GM21529 (cell line): ENCODE data around the gene MADCAM1.
A peak's percentile ranks its signal among the peaks of the same experiment; 100 is the strongest.

Experiments used
- ATAC-seq: cut with Tn5 transposase; IDR thresholded peaks from one replicate; pipeline ENCODE4 v1.9.1; 2021; ENCODE audit not compliant: unreplicated experiment

Gene MADCAM1

DNA sequence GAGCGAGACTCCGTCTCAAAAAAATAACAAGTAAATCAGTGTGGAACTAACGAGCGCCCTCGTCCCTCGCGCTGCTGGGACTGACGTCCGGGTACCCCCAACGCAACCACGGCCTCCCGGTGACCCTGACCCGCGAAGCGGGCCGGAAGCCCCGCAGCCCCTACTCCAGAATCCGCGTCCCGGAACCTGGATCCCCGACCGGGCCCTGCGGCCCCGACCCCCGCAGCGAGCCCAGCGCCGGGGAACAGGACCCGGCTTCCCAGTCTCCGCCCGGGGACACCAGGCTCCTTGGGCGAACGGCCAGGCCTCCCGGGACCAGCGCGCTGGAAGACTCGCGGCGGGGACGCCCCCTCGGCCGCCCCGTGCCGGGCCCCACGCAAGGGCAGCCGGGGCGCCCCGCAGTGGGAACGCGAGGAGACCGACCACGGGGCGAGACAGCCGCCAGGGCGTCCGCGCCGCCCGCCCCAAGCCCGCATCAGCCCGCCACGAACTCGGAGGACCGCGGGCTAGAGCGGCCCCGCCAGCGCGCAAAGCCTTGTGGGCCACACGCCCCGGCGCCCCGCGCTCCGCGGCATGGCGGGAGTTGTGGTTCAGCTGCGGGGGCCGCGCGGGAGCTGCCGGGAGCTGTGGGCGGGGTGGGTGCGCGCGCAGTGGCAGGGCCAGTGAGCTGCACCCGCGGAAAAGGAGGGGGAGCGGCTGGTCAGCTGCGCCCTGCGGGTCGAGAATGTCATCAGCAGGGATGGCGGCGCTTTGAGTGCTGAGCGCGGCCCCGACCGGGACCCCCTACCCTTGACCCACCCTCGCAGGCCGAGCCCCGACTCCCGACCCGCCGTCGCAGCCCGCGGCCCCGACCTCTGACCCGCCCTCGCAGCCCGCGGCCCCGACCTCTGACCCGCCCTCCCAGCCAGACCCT lies 7.5 kb upstream of the MADCAM1 start:
- ATAC-seq: peak; percentile 77

DNA sequence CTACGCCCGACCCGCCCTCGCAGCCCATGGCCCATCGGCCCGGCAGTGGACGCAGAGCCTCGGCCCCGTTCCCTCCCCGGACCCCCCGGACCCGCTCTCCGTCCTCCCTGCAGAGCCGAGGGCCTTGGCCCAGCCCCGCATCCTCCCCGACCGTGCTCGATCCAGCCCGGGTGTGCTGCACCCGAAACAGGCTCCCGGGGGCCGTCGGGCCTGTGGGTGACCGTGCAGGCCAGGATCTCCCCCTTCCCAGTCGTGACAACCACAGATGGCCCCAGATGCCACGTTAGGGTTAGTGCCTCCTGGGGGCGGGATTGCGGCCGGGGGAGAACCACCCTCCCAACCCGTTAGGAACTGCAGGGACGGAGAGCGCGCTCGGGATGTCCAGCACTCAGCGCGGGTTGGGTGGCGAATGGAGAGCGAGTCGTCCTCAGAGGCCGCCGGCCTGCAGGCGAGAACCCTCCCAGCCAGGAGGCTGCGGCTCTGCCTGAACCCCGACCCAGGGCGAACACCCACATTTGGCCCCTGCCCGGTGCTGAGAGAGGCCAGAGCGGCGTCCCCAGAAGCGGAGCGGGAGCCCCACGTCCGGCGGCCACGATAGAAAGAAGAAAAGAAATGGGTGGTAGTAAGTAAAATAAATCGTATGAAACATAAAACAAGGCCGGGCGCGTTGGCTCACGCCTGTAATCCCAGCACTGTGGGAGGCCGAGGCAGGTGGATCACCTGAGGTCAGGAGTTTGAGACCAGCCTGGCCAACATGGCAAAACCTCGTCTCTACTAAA lies 6.7 kb upstream of the MADCAM1 start:
- ATAC-seq: no peak

DNA sequence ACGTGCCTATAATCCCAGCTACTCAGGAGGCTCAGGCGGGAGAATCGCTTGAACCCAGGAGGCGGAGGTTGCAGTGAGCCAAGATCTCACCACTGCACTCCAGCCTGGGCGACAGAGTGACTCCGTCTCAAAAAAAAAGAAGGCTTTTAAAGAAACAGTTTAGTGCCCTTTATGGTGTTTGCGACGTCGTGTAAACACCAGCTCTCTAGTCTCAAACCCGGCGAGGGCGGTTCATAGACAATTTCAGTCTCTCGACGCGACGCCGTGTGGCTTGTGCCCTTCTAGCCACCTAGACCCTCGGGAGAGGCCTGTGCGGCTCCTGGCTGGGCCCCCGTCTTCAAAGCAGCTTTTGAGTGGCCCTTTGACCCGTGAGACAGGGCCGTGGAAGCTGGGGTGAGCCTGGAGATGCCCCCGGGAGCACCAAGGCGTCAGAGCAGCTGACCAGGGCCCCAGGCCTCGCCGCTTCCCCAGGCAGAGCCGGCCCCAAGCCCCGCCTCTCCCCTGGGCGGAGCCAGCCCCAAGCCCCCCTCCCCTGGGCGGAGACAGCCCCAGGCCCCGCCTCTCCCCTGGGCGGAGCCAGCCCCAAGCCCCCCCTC lies 5.0 kb upstream of the MADCAM1 start:
- ATAC-seq: no peak

DNA sequence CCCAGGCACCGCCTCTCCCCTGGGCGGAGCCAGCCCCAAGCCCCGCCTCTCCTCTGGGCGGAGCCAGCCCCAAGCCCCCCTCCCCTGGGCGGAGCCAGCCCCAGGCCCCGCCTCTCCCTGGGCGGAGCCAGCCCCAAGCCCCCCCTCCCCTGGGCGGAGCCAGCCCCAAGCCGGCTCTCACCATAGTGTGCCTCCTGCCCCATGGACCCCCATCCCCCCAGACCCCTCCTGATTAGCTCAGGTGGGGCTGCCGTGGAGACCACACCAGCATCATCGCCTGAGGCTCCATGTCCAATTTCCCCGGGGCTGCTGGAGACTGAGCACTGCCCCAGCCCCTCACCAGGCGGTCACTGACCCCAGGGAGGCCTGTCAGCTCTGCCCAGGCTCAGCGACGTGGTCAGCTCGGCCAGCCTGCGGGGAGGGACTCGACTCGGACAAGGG lies 4.2 kb upstream of the MADCAM1 start:
- no peak for ATAC-seq

DNA sequence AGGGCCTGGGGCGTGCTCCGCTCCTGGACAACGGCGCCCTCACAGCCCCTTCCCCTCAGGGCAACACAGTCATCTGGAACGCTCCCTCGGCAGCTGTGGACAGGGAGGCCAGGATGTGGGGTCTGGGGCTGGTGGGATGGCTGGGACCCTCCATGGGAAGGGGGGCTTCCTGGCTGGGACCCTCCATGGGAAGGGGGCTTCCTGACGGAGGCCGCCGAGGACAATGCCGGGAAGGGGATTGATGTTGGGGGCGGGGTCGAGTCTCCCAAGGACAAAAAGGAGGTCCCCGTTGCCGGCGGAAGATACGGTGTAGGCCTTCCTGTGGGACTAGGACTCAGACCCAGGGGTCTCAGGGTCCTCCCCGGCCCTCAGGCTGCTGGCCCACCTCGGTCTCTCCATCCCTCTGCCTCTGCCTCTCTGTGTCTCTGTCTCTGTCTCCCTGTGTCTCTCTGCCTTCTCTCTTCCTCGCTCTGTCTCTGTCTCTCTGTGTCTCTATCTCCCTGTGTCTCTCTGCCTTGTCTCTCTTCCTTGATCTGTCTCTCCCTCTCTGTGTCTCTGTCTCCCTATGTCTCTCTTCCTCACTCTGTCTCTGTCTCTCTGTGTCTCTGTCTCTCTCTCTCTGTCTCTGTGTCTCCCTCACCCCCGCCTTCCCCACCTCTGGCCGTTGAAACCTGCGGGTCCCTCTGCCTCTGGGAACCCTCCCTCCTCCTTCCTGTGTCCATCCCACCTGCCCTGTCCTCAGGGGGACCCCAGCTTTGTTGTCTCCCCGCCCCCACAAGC lies 2.7 kb upstream of the MADCAM1 start:
- ATAC-seq: no peak

DNA sequence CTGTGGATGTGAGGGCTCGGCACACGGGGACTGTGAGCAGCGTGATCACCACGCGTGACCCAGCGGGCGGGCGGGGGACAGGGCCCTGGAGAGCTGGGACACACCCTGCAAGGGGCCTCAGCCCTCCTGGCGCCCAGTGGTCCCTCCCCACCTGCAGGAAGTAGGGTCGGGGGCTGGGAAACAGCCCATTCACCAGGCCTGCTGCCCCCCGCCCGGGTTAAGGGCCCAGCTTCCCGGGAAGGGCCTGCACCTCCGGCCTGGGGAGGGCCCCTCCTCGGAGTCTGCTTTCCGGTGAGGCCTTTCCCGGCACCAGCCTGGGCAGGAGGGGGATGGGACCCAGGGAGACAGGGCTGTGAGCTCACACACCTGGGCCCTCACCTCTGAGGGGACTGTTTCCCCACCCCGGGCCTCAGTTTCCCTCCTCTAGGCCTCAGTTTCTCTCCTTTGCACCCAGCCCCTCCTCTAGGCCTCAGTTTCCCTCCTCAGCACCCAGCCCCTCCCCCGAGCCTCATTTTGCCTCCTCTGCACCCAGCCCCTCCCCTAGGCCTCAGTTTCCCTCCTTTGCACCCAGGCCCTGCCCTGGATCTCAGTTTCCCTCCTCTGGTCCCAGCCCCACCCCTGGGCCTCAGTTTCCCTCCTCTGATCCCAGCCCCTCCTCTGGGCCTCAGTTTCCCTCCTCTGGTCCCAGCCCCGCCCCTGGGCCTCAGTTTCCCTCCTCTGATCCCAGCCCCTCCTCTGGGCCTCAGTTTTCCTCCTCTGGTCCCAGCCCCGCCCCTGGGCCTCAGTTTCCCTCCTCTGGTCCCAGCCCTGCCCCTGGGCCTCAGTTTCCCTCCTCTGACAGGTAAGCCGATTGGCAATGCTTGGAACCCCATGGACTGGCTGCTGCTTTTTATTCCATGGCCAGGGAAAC lies 1.9 kb upstream of the MADCAM1 start:
- ATAC-seq: no peak

DNA sequence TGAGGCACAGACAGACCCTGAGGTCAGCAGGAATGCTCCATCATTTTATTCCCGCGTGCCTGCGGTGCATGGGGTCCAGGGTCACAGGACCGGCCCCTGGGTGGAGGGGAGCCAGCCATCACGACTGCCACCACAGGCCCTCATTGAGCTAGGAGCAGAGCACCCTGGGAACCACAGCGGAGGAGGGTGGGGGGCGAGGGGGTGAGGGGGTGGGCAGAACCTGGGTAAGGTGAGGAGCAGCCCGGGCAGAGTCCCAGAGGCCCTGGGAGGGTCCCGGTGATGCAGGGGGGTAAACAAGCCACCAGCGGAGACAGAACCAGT lies 1.2 kb upstream of the MADCAM1 start:
- no peak for ATAC-seq

DNA sequence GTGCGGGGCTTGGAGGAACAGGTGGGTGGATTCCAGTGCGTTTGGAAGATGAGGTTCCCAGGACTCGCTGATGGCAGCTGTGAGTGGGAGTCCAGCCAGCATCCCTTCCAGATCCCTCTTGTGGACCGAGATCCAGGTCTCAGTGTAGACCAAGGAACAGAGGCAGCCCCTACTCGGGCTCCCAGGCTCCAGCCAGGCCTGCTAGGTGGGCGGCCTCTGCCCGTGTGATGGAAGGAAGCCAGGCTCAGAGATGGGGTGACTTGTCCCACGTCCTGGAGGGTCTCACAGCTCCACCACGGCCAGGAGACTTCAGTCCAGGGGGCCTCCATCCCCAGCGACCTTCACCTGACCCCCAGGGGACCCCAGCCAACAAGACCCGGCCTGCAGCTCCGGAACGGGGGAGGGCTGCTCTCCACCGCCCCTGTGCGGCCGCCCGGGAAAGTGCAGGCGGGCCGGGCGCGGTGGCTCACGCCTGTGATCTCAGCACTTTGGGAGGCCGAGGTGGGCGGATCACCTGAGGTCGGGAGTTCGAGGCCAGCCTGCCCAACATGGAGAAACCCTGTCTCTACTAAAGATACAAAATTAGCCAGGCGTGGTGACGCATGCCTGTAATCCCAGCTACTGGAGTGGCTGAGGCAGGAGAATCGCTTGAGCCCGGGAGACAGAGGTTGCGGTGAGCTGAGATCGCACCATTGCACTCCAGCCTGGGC lies 729 bp upstream of the MADCAM1 start:
- no peak for ATAC-seq

DNA sequence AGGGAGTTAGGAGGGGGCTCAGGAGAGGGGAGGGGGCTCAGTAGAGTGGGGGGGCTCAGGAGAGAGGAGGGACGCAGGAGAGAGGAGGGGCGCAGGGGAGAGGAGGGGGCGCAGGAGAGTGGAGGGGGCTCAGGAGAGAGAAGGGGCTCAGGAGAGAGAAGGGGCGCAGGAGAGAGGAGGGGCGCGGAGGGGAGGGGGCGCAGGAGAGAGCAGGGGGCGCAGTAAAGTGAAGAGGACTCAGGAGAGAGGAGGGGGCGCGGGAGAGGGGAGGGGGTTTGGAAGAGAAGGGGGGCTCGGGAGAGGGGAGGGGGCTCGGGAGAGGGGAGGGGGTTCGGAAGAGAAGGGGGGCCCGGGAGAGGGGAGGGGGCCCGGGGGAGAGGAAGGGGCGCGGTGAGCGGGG lies 700 bp downstream of the MADCAM1 start:
- no peak for ATAC-seq

DNA sequence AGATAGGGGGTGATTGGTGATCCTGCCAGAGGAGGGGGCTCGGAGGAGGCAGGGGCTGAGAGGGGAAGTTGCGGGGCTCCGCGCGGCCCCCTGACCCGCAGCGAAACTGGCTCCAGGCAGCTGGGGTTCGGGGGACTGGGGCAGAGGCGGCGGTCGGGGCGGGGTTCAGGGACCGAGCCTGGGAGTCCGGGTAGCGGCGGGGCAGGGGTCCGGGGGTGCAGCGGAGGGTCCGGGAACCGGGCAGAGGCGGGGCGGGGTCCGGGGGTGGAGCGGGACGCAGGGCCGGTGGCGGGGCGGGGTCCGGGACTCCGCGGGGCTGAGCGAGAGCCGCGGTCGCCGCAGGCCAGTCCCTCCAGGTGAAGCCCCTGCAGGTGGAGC lies 1.2 kb downstream of the MADCAM1 start:
- ATAC-seq: no peak

DNA sequence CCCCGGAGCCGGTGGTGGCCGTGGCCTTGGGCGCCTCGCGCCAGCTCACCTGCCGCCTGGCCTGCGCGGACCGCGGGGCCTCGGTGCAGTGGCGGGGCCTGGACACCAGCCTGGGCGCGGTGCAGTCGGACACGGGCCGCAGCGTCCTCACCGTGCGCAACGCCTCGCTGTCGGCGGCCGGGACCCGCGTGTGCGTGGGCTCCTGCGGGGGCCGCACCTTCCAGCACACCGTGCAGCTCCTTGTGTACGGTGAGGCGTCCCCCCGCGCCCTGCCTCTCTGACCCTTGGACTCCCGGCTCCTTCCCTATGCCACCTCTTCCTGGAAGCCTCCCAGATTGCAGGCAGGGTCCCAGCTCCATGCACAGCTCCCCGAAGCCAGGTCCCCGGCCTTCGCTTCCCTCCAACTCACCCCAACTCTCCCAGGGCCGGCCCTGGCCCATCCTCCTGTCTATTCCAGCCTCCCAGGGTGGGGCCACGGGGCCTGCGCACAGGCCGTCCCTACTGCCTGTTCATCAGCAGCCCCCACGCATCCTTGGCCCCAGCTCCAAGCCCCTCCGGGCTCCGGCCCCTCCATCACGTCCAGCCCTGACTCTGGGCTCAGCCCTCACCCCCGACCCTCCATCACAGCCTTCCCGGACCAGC lies 1.7 kb downstream of the MADCAM1 start:
- ATAC-seq: no peak

DNA sequence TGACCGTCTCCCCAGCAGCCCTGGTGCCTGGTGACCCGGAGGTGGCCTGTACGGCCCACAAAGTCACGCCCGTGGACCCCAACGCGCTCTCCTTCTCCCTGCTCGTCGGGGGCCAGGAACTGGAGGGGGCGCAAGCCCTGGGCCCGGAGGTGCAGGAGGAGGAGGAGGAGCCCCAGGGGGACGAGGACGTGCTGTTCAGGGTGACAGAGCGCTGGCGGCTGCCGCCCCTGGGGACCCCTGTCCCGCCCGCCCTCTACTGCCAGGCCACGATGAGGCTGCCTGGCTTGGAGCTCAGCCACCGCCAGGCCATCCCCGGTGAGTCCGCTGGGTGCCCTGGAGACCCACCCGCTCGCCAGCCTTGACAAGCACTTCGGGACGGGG lies 2.2 kb downstream of the MADCAM1 start:
- no peak for ATAC-seq

DNA sequence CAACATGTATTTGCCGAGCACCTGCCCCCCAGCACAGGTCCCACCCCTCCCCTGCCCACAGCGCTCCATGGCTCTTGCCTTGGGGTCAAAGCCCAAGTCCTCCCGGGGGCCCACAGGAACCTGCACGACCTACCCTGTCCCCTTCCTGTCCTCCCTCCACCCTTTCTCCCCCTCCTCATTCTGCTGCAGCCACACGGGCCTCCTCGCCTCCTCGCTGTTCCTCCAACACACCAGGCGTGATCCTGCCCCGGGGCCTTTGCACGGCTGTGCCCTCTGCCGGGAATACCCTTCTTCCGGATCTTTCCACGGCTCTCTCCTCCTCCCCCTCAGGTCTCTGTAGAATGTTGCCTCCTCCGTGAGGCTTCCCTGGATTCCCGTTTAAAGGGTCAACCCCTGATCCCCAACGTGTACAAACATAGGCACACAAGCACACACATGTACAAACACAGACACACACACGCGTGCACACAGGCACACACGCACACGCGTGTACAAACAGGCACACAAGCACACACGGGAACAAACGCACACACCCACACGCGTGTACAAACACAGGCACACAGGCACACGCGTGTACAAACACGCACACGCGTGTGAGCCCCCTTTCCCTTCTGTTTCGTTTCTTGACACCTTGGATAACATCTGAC lies 2.8 kb downstream of the MADCAM1 start:
- ATAC-seq: no peak

DNA sequence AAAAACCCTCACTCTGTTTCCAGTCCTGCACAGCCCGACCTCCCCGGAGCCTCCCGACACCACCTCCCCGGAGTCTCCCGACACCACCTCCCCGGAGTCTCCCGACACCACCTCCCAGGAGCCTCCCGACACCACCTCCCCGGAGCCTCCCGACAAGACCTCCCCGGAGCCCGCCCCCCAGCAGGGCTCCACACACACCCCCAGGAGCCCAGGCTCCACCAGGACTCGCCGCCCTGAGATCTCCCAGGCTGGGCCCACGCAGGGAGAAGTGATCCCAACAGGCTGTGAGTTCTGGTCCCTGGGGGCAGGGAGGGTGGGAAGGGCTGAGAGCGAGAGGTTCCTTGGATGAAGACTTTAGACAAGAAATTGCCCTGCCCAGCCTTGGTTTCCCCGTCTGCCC lies 5.4 kb downstream of the MADCAM1 start:
- no peak for ATAC-seq

DNA sequence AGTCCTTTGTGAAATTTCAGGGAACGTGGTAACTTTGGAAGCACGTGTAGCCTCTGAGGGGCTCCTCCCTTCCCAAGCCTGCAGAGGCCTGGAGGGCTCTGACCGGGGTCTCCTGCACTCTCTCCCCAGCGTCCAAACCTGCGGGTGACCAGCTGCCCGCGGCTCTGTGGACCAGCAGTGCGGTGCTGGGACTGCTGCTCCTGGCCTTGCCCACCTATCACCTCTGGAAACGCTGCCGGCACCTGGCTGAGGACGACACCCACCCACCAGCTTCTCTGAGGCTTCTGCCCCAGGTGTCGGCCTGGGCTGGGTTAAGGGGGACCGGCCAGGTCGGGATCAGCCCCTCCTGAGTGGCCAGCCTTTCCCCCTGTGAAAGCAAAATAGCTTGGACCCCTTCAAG lies 8.3 kb downstream of the MADCAM1 start:
- ATAC-seq: no peak

DNA sequence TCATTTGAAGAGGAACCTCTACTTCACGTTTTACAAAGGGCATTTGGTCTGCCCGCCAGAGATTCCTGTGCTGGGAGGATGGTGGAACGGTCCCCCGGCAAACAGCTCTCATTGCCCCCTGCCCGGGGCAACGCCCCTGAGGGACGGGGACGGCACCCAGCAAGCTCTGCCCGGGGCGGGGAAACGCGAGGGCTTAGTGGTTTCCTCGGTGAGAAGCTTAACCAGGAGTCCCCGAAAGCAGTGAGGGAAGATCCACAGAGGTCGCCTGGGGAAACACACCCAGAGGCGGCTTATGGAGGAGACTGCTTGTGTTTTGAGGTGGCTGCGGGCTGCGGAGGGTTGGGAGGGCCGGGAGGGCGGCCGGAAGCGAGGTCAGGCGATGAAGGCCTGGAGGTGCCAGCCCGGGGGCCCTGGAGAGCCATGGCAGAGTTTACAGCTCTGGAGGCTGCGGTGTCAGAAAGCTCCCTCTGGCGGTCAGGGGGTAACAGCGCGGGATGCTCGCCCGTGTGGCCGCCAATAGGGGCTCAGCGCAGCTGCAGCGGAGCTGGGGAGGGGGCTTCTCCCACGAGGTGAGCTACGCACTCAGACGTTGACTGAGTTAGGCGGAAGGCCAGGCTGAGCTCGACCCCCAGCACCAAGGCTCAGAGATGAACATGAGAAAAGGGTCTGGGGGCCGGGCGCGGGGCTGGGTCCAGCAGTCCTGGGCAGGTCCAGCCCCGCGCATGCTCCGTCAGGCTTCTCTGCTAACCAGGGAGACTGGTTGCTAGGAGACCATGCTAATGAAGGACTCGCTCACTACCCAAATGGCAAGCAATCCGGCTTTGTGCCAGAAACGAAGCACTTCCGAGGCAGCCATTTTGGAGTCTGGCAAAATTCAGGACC lies 10.4 kb downstream of the MADCAM1 start:
- ATAC-seq: peak; percentile 59
